Ureter (tissue), 1 donor: ENCODE measurements around the gene OR5K3. TPM values are rescaled to one million over a fixed set of nuclear protein-coding genes. Genes with fewer than 3 reads are reported as not detected.
"Not testable (repeated sequence)": the region's sequence is repeated elsewhere in the genome, so short reads cannot be mapped to it uniquely, and the experiment has no call there.

Experiments used
- DNase-seq: peaks from one replicate; pipeline ENCODE4 v3.0.0-alpha.2; 2020; ENCODE audit warnings: low spot score
- total RNA-seq: library from RNA; stranded (reverse); gene quantifications from one replicate; pipeline ENCODE4 v1.2.4, GENCODE V29; 2023
- donor health status: DM: yes; HTN: yes; CAD: no.

Gene OR5K3, protein sequence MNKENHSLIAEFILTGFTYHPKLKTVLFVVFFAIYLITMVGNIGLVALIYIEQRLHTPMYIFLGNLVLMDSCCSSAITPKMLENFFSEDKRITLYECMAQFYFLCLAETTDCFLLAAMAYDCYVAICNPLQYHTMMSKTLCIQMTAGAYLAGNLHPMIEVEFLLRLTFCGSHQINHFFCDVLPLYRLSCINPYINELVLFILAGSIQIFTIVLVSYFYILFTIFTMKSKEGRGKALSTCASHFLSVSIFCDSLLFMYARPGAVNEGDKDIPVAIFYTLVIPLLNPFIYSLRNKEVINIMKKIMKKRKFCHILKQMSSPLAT
- not detected for total RNA-seq

DNA sequence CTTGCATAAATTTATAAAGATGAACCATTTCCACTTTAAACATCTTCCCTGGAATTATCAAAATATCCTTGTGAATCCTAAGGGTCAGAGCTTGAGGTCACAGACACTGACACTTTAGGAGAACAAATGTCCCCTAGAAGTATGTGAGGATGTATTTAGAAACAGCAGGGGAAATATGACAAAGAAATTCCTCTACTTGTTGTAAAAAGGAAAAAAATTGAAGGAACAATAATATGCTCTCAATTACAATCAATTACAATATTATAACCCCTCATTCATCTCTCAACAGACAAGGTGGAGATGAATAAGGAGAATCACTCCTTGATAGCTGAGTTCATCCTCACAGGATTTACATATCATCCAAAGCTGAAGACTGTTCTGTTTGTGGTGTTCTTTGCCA is at the start of gene OR5K3:
Gene OR5K3, plus strand, starts transcription at position 301 of the 400 bp plus-strand sequence. Its CDS starts 0 bp downstream, at position 301.
- DNase-seq = no peak

- no peak for DNase-seq
Observed at GRCh38 chr3:98341758-98342157, 48.7 kb upstream of the OR5K3 start.

GRCh38 chr3:98343647-98344507 is 46.6 kb upstream of the OR5K3 start:
- DNase-seq = no peak

DNA sequence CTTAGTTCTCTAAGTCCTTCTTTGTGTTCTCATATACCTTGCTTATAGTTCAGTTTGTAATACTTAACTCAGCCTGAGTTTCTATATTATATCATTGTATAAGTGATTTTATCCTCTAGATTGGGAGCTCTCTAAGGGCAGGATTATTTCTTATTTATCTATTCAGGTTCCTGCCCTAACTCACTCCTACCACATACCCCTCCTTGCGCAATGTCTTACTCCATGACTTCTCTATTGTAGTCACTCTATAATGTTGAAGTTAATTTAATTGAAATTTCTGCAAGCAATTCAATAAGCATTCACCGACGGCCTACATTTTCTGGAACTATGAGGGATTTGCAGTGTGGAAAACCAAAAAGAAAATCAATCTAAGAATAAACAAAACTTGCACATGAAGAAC is 40.4 kb upstream of the OR5K3 start:
- DNase-seq = no peak

DNA sequence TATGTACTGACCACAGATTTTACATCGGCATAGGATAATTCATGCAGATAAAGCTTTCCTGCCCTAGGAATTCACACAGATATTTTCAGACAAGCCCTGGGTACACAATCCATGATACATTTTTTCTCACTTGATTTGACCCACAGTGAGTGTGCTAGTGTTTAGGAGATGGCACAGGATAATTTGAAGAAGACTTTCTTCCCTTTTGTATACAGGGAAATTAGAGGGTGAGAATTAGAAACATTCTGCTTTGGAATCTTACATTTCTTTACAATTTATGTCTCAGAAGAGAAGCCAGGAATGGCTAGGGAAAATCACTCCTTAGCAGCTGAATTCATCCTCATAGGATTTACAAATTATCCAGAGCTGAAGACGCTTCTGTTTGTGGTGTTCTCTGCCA is 36.9 kb upstream of the OR5K3 start, which contains the start of gene OR5K4:
Gene OR5K4, plus strand, starts transcription at position 301 of the 400 bp plus-strand sequence. Its CDS starts 0 bp downstream, at position 301.
- DNase-seq = no peak

DNA sequence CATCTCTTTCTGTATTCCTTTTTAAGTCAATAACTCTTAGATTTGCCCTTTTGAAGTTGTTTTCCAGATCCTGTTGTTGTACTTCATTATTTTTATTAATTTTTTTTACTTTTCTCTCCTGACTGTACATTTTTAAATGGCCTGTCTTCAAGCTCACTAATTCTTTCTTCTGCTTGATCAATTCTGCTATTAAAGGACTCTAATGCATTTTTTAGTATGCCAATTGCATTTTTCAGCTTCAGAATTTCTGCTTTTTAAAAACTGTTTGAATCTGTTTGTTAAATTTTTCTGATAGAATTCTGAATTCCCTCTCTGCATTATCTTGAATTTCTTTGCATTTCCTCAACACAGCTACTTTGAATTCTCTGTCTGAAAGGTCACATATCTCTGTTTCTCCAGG is 31.2 kb upstream of the OR5K3 start:
- DNase-seq = no peak

DNA sequence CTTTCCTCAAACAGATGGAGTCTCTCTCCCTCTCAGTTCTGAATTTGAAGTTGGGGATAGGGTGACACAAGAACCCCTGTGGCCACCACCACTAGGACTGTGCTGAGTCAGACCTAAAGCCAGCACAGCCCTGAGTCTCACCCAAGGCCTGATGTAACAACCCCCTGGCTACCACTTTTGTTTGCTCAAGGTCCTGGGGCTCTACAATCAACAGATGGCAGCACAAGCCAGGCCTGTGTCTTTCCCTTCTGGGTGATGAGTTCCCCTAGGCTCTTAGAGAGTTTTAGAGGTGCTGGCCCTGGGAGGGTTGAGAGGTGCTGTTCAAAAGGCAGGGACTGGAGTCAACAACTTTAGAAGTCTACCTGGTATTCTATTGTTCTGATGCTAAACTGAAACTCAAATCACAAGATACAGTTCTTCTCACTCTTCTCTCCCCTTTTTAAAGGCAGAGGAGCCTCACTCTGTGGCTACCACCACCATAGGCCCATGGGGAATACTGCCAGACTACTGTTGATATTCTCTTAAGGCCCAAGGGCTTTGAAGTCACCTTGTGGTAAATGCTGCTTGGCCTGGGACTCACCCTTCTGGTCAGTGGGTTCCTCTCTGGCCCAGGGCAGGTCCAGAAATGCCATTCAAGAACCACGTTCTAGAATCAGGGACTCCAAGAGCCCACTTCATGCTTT is 30.3 kb upstream of the OR5K3 start:
- no peak for DNase-seq

DNA sequence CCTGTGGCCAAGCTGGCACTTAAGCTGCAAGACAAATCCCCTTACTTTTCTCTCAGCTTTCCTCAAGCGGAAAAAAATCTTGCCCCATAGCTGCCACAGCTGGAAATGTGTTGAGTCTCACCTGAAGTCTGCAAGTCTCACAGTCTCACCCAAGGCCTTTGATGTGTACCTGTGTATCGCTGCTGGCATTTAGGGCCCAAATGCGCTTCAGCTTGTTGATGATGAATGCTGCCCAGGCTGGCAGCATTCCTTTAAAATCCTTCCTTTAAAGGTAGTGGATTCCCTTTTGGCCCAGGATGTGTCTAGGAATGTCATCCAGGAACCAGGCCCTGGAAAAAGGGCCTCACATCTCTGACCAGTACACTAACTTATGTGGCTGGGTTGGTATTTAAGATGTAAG is 29.8 kb upstream of the OR5K3 start:
- no peak for DNase-seq

GRCh38 chr3:98361289-98361688 is 29.2 kb upstream of the OR5K3 start:
- no peak for DNase-seq

DNA sequence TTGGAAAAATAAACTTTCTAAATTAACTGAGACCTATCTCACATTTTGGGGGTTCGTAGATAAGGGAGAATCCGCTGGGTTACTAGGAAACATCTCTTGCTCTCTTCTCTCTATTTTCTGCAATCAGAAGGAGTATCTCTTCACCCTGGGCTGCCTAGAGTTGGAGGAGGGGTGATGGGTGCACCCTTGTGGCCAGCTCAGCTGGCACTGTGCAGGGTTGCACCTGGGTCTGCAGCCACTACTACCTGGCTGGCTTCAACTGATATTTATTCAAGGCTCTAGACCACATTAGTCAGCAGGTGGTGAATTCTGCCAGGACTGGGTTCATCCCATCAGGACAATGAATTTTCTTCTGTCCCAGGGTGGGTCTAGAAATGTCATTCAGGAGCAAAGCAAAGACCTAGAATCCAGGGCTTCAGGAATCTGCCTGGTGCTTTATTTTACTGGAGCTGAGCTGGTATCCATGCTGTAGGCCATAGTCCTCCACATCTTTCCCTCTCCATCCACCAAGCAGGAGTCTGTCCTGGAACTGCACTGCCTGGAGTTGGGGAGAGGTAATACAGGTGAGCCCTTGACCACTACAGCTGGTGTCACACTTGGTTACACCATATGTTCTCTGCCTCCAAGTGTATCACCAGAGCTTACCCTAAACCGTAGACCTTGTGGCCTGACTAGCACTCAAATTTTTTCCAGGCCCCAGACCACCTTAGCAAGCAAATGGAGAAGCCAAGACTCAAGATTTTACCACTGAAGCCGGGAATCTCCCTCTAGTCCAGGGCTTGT is 22.8 kb upstream of the OR5K3 start:
- no peak for DNase-seq

DNA sequence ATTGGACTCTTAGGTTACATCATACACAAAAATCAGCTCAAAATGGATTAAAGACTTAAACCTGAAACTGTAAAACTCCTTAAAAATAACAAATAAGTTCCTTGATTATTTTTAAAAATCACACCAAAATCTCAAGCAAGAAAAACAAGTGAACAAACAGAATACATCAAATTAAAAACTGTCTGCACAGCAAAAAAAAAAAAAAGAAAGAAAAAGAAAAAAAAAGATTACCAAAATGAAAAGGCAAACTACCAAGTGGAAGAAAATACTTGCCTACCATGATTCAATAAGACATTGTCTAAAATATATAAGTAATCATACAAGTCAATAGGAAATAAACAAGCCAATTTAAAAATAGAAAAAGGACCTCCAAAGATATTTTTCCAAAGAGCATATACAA is 19.3 kb upstream of the OR5K3 start:
- DNase-seq = no peak

DNA sequence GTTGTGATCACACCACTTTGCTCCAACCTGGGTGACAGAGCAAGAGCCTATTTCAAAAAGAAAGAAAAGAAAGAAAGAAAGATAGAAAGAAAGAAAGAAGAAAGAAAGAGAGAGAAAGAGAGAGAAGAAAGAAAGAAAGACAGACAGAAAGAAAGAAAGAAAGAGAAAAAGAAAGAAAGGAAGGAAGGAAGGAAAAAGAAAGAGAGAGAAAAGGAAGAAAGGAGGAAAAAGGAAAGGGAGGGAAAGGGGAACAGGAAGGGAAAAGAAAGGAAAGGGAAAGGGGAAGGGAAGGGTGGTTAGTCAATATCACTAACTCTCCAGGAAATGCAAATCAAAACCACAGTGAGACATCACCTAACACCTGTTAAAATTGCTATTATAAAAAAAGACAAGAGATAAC is 18.6 kb upstream of the OR5K3 start:
- no peak for DNase-seq

DNA sequence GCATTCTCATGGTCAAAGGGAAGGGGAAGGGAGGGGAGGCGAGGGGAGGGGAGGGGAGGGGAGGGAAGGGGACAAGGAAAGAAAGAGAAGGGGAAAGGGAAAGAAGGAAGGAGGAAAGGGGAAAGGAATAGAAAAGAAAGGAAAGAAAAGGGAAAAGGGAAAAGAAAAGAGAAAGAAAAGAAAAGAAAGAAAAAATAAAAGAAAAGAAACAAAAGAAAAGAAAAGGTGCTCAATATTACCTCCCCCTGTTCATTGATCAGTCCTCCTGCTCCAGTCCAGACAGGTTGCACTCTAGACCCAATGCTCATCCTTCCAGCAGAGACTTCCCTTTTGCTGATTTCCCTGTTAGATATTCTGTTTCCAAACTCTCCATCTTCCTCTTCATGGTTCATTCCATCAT is 18.0 kb upstream of the OR5K3 start:
- DNase-seq = no peak

DNA sequence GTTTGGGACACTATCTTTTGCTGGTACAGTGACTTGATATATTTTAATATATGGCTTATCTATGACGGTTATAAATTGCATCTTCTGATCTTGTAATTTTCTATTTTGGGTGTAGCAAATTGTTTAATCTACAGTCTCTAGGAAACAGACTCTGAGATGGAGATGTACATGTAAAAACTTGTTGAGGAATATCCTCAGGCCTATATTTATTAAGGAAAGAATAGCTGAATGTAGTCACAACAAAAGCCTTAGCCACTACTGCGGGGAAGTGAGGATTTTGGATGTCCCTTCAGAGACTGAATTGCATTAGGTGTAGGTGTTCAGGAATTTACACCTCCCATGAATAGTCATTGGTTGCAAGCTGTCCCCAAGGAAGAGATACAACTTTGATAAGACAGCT is 13.8 kb upstream of the OR5K3 start:
- no peak for DNase-seq

GRCh38 chr3:98388147-98388546 is 2.3 kb upstream of the OR5K3 start:
- no peak for DNase-seq

- no peak for DNase-seq
Observed at GRCh38 chr3:98395101-98395500, 4.6 kb downstream of the OR5K3 start.

GRCh38 chr3:98396482-98396881 is 6.0 kb downstream of the OR5K3 start:
- DNase-seq = not testable (repeated sequence)

DNA sequence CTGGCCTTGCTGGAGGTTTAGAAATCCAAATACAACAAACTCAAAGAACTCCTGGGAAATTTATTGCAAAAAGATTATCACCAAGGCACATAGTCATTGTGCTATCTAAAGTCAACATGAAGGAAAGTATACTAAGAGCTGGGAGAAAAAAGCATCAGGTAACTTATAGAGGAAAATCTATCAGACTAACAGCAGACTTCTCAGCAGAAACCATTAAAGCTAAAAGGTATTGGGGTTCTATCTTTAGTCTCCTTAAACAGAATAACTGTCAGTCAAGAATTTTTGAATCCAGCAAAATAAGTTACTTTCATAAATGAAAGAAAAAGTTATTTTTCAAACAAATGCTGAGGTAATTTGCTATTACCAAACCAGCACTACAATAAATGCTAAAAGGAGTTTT is 8.0 kb downstream of the OR5K3 start:
- DNase-seq = no peak

DNA sequence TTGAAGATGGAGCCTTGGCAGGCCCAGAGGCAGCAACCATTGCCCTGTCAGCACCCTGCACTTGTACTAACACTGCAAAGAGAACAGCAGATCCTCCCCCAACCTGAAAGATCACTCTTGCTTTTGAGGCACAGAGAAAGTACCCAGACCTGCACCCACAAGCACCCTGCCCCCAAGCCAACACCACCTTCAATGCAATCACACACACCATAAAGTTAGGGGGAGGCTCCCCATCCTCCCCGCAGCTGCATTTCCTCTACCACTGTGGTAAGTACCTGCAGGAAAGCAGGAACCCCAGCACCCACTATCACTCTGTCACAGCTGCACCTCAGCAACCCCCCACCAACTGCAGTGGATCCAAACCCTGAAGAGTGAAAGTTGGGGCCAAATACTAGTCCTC is 12.0 kb downstream of the OR5K3 start:
- DNase-seq = no peak

GRCh38 chr3:98404010-98404409 is 13.5 kb downstream of the OR5K3 start:
- DNase-seq = no peak

- no peak for DNase-seq
Observed at GRCh38 chr3:98406034-98406433, 15.6 kb downstream of the OR5K3 start.

DNA sequence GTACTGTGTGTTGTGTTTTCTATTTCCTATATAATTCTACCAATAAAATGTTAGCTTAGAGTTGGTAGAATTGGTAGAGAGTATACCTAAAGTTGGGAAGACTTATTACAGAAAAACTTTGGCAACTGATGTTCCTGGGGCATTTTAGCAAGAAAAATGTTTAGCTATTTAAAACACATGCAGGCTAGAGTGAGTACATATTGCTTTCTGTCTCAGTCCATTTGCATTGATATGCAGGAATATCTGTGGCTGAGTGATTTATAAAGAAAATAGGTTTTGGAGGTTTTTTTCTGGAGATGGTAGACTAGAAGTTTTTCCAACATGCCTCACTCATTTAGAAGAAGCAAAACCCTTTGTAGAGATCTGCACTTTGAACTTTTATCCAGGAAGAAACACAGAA is 42.1 kb downstream of the OR5K3 start:
- DNase-seq = no peak
